ENCODE results near the gene BCL2L15.

GRCh38 chr1:113935176-113935575 lies 47.8 kb upstream of the BCL2L15 start:
- TF ChIP-seq CTCF (IDR thresholded peaks at IDR 0.05; ENCODE audit: low read length) (no peak), EZH2 (optimal IDR thresholded peaks at IDR 0.05; ENCODE audit: low read depth, low read length) (no peak)

Measured in MM.1S (cell line).